ENCODE results near the gene CLCN2. TPM values are rescaled to one million over a fixed set of nuclear protein-coding genes. Genes with fewer than 3 reads are reported as not detected.

The CLCN2 gene
- total RNA-seq, 1 experiment from 2014 or later, result 13.0 TPM

GRCh38 chr3:184339001-184339400 lies 22.4 kb downstream of the CLCN2 start:
- no peak overlapping the region for H3K9ac ChIP-seq (ENCODE audit: low read length)
- H3K9me2 ChIP-seq (replicated peaks; ENCODE audit: low read length), result no peaks in the 10 kb centered on the region
- peaks cover 31% of the 10 kb centered on the region for H3K4me1 ChIP-seq (ENCODE audit: insufficient read depth, low read length)
- no peak overlapping the region for H3K27ac ChIP-seq (ENCODE audit: low read length)
- H3K79me2 ChIP-seq (ENCODE audit: low read length), result peaks cover 23% of the 10 kb centered on the region
- POLR2A ChIA-PET (ENCODE audit: unreplicated experiment), result no interaction called here
- CTCF ChIA-PET, result no interaction called here
- H4K20me1 ChIP-seq (ENCODE audit: low read length), result no peaks in the 10 kb centered on the region
- DNase-seq, result no peak
- TF ChIP-seq EZH2 (IDR thresholded peaks at IDR 0.05; ENCODE audit: low read length, unreplicated experiment) (no peak), CTCF (conservative IDR thresholded peaks at IDR 0.05; ENCODE audit: low read depth, low read length) (no peak)
- H2AFZ ChIP-seq (ENCODE audit: low read length), result no peak overlapping the region
- no peak overlapping the region for H3K4me3 ChIP-seq (ENCODE audit: low read length)
- intact Hi-C loops (cut with micrococcal nuclease), result no loop called here
- H3K27me3 ChIP-seq (ENCODE audit: low read length), result no peaks in the 10 kb centered on the region
- peaks cover 11% of the 10 kb centered on the region for H3F3A ChIP-seq (ENCODE audit: low read length, unreplicated experiment)
- BruUV-seq (replicated peaks), result no TSS peak
- H3K4me2 ChIP-seq (ENCODE audit: low read length), result no peak overlapping the region
- no peaks in the 10 kb centered on the region for H3K9me3 ChIP-seq (ENCODE audit: low read length)
- peaks cover 8% of the 10 kb centered on the region; the same call in 1 of the 2 replicates for H3K36me3 ChIP-seq (ENCODE audit: low read depth, low read length)
- ATAC-seq, result no peak

DNA sequence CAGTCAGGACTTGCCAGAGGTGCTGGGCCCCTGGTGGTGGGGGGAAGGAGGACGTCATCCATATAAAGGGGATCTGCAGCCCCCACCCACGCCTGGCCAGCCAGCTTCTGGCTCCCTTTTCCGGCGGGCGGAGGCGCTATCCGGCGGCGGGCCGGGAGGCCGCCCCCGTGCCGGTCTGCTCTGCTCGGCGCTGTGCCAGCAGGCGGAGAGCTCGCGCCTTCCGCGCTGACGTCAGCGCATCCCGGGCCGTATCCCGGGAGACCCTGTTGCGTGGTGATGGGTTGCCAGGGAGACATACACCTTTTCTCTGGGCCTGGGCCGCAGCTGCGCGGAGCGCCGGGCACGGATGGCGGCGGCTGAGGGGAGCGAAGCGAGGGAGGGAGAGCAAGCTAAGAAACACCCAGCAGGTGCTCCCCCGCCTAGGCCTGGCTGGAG lies 22.9 kb downstream of the CLCN2 start:
- Histone ChIP-seq H3K27me3 (ENCODE audit: low read length) (no peaks in the 10 kb centered on the region), H2AFZ (ENCODE audit: low read length) (no peak overlapping the region), H3K79me2 (ENCODE audit: low read length) (peaks cover 23% of the 10 kb centered on the region), H3K36me3 (ENCODE audit: low read depth, low read length) (peaks cover 11% of the 10 kb centered on the region; the same call in 1 of the 2 replicates), H3K9ac (ENCODE audit: low read length) (no peak overlapping the region), H3K9me2 (replicated peaks; ENCODE audit: low read length) (no peaks in the 10 kb centered on the region), H3K9me3 (ENCODE audit: low read length) (no peaks in the 10 kb centered on the region), H4K20me1 (ENCODE audit: low read length) (no peaks in the 10 kb centered on the region), H3K4me3 (ENCODE audit: low read length) (no peak overlapping the region), H3F3A (ENCODE audit: low read length, unreplicated experiment) (peaks cover 15% of the 10 kb centered on the region), H3K4me2 (ENCODE audit: low read length) (no peak overlapping the region), H3K4me1 (ENCODE audit: insufficient read depth, low read length) (peaks cover 36% of the 10 kb centered on the region), H3K27ac (ENCODE audit: low read length) (no peak overlapping the region)
- ATAC-seq (no peak), DNase-seq (no peak)
- ChIA-PET POLR2A (ENCODE audit: unreplicated experiment) (no interaction called here), CTCF (no interaction called here)
- TF ChIP-seq EZH2phosphoT487 (IDR thresholded peaks at IDR 0.05; ENCODE audit: borderline replicate concordance, low read length), result no peak
- TF ChIP-seq EZH2 (IDR thresholded peaks at IDR 0.05; ENCODE audit: low read length, unreplicated experiment), result no peak
- TF ChIP-seq CTCF (conservative IDR thresholded peaks at IDR 0.05; ENCODE audit: low read depth, low read length), result no peak
- BruUV-seq (replicated peaks), result no TSS peak
- intact Hi-C loops (cut with micrococcal nuclease), result no loop called here

DNA sequence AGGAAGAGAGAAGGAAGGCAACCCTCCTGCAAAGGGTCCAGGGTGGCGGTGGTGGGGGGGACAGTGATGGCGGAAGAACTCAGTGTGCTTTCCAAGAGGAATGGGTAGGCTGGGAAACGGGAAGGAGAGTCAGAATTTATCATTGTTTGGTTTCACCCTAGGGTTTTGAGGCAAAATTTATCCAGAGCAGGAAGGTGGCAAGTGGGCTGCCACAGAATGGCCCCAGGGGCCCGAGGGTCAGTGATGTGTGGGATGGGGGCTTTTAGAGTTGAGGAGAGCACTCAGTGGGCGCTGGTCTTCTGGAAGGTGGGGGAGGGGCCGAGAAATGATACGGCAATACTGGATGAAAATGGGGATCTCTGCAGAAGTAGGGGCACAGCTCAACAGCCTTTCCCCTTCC lies 23.4 kb downstream of the CLCN2 start:
- peaks cover 20% of the 10 kb centered on the region for H3F3A ChIP-seq (ENCODE audit: low read length, unreplicated experiment)
- no peaks in the 10 kb centered on the region for H3K9me2 ChIP-seq (replicated peaks; ENCODE audit: low read length)
- CTCF ChIA-PET, result no interaction called here
- H3K79me2 ChIP-seq (ENCODE audit: low read length), result peaks cover 24% of the 10 kb centered on the region
- no peaks in the 10 kb centered on the region for H3K27me3 ChIP-seq (ENCODE audit: low read length)
- H3K36me3 ChIP-seq (ENCODE audit: low read depth, low read length), result peaks cover 16% of the 10 kb centered on the region; the same call in 1 of the 2 replicates
- H3K27ac ChIP-seq (ENCODE audit: low read length), result no peak overlapping the region
- POLR2A ChIA-PET (ENCODE audit: unreplicated experiment), result no interaction called here
- H3K4me3 ChIP-seq (ENCODE audit: low read length), result no peak overlapping the region
- DNase-seq (no peak), ATAC-seq (no peak)
- H3K4me2 ChIP-seq (ENCODE audit: low read length), result no peak overlapping the region
- peaks cover 41% of the 10 kb centered on the region for H3K4me1 ChIP-seq (ENCODE audit: insufficient read depth, low read length)
- intact Hi-C loops (cut with micrococcal nuclease), result loop anchor here (2.0 kb wide), 1 partner anchor 25 kb away; no protein-coding TSS in a partner anchor
- H3K9me3 ChIP-seq (ENCODE audit: low read length), result no peaks in the 10 kb centered on the region
- H4K20me1 ChIP-seq (ENCODE audit: low read length), result no peaks in the 10 kb centered on the region
- no TSS peak for BruUV-seq (replicated peaks)
- TF ChIP-seq CTCF (conservative IDR thresholded peaks at IDR 0.05; ENCODE audit: low read depth, low read length), result no peak
- no peak for TF ChIP-seq EZH2 (IDR thresholded peaks at IDR 0.05; ENCODE audit: low read length, unreplicated experiment)
- no peak for TF ChIP-seq EZH2phosphoT487 (IDR thresholded peaks at IDR 0.05; ENCODE audit: borderline replicate concordance, low read length)
- no peak overlapping the region for H3K9ac ChIP-seq (ENCODE audit: low read length)
- H2AFZ ChIP-seq (ENCODE audit: low read length), result no peak overlapping the region

All from PC-3 (cell line).